IMR-90 (cell line): Measurements from ENCODE around the gene PRPSAP1.

ENCODE experiments used
- MAZ ChIP-seq: IDR thresholded peaks from 2 replicates; pipeline ENCODE4 v1.6.1; 2012; ENCODE audit warnings: low read depth, mild to moderate bottlenecking, low read length, improper control_type of control experiment, moderate library complexity, borderline replicate concordance
- POLR2A ChIP-seq: IDR thresholded peaks from 2 replicates; pipeline ENCODE4 v1.6.1; 2012; ENCODE audit warnings: mild to moderate bottlenecking, low read depth, low read length
- TF ChIP-seq, protein P1 (sequence below): conservative IDR thresholded peaks from 2 replicates; pipeline ENCODE4 v1.5.1; 2012; ENCODE audit warnings: mild to moderate bottlenecking, low read depth, low read length, improper control_type of control experiment

DNA sequence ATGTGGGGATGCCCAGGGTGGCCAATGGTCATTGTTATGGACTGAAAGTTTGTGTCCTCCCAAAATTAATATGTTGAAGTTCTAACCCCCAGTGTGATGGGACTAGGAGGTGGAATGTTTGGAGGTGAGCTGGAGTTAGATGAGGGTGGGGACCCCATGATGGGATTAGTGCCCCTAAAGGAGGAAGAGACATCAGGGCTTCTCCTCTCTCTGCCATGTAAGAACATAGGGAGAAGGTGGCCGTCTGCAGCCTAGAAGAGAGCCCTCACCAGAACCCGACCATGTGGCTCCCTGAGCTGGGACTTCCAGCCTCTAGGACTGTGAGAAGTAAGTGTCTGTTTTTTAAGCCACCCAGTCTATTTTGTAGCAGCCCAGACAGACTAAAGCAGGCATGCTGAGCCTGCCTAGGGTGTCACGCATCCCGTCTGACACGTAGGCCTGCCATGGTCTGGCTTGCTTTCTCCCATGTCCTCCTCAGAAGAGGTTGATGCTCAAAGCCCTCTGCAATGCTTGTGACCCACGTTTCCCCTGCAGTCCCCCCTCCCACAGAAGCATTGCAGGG, 4.0 kb upstream of the PRPSAP1 start:
- TF ChIP-seq, protein P1, sequence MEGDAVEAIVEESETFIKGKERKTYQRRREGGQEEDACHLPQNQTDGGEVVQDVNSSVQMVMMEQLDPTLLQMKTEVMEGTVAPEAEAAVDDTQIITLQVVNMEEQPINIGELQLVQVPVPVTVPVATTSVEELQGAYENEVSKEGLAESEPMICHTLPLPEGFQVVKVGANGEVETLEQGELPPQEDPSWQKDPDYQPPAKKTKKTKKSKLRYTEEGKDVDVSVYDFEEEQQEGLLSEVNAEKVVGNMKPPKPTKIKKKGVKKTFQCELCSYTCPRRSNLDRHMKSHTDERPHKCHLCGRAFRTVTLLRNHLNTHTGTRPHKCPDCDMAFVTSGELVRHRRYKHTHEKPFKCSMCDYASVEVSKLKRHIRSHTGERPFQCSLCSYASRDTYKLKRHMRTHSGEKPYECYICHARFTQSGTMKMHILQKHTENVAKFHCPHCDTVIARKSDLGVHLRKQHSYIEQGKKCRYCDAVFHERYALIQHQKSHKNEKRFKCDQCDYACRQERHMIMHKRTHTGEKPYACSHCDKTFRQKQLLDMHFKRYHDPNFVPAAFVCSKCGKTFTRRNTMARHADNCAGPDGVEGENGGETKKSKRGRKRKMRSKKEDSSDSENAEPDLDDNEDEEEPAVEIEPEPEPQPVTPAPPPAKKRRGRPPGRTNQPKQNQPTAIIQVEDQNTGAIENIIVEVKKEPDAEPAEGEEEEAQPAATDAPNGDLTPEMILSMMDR = no peak
- TF ChIP-seq MAZ (no peak), POLR2A (no peak)
